Measurements from ENCODE around the gene AUTS2. TPM values are rescaled to one million over a fixed set of nuclear protein-coding genes. Genes with fewer than 3 reads are reported as not detected.

AUTS2 gene
- total and polyA plus RNA-seq, 10 of the 15 experiments (the other 5 are each of a cell fraction or from before 2014, with no cell fraction given), result 6.4 to 55.6 (median 21.6) TPM

GRCh38 chr7:70552141-70552540, 953.9 kb downstream of the AUTS2 start (continued):
- TF ChIP-seq EED (IDR thresholded peaks at IDR 0.05; ENCODE audit: low read depth) (no peak), RBBP5 (conservative IDR thresholded peaks at IDR 0.05) (no peak), EP300 (IDR thresholded peaks at IDR 0.05; ENCODE audit: borderline replicate concordance in 1 of 2, control insufficient read depth in 1 of 2, low read depth in 2 of 2, low read length in 2 of 2) (no peak), KAT2A (conservative IDR thresholded peaks at IDR 0.05; ENCODE audit: control insufficient read depth, low read depth, low read length) (no peak), RAD51 (IDR thresholded peaks at IDR 0.05) (no peak), CUX1 (IDR thresholded peaks at IDR 0.05; ENCODE audit: insufficient replicate concordance, low read depth, low read length) (no peak), HSF1 (IDR thresholded peaks at IDR 0.05; ENCODE audit: low read depth, low read length) (no peak)

Data from GM12878 (cell line).